Activated CD4-positive, alpha-beta T cell treated with anti-CD3 and anti-CD28 coated beads, Interleukin-10, Interleukin-2, amounts not matched to agents 100 ng/mL and 50 ng/mL, durations not matched to agents 16 hours and 8 hours (primary cell): Measurements from ENCODE around the gene ABCC1.

Experiments
- DNase-seq: peaks from one replicate; pipeline ENCODE4 v3.0.0-alpha.2; 2020

ABCC1 gene

GRCh38 chr16:15993946-15994665, 44.7 kb downstream of the ABCC1 start:
- no peak for DNase-seq

GRCh38 chr16:15996432-15997109, 47.2 kb downstream of the ABCC1 start:
- DNase-seq, result no peak

DNA sequence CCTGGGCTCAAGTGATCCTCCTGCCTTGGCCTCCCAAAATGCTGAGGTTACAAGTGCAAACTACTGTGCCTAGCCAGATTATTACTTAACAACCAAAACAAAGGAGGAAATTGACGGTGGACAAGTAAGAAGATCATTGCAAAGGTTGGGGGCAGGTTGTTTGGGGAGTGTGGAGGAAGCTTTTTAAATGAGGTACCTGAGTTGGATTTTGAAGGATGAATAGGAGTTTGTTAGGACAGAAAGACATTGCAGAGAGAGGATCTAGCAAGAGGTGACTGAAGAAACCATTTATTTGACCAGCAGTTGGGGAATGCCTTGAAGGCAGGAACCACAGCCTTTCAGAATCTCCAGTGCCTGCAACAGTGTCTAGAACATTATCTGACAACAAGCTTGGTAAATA, 51.3 kb downstream of the ABCC1 start:
- DNase-seq, result no peak

DNA sequence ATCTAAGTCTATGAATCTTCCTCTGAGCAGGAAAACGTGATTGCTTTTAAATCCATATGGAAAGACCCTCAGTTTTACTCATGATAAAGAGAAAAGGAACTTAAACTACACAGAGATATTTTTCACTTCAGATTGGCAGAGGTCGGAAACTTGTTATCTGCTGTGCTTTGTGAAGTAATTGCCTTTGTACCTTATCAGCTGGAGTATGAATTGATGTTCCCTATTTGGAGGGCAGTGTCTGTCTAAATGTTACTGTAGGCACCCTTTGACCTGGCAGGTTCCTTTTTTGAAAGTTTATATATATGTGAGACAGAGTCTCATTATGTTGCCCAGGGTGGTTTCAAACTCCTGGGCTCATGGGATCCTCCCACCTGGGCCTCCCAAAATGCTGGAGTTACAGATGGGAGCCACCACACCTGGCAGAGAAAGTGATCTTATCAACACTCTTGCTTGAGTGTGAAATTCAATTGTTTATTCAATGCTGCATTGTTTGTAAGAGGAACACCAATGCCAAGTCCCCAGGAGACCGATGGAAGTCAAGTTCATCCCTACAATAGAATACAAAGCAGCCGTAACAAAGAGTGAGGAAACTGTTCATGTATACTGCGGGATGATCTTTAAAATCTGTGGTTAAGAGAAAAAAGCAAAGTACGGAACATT, 52.3 kb downstream of the ABCC1 start:
- no peak for DNase-seq

DNA sequence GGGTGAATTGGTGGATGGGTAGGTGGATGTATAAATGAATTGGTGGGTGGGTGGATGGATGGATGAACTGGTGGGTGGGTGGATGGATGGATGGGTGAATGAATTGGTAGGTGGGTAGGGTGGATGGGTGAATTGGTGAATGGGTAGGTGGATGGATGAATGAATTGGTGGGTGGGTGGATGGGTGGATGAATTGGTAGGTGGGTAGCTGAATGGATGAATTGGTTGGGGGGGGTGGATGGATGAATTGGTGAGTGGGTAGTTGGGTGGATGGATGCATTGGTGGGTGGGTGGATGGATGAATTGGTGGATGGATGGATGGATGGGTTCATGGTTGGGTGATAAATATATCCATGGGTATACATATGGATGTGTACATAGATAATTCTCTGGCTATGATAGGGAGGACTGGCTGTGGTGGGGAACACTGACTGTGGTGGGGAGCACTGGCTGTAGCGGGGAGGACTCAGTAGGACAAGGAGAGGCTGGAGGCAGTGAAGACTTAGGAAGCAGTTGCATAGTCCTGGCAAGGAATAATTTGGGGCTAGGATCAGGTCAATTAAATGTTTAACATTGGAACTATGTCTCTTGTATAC, 54.4 kb downstream of the ABCC1 start:
- no peak for DNase-seq

GRCh38 chr16:16004314-16004749, 54.9 kb downstream of the ABCC1 start:
- no peak for DNase-seq

- no peak for DNase-seq
Observed at GRCh38 chr16:16005721-16006120, 56.3 kb downstream of the ABCC1 start.

- DNase-seq, result no peak
Observed at GRCh38 chr16:16006650-16007049, 57.2 kb downstream of the ABCC1 start.

DNA sequence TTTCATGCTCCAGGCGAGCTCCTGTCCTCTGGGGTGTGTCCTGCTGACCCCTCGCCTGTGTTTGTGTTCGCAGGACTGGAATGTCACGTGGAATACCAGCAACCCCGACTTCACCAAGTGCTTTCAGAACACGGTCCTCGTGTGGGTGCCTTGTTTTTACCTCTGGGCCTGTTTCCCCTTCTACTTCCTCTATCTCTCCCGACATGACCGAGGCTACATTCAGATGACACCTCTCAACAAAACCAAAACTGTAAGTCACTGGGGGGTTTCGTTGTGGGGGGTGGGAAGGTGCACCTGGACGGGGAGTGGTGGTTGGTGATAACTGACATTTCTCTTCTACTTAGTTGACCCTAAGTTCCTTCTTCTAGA, 58.3 kb downstream of the ABCC1 start:
- DNase-seq, result no peak

DNA sequence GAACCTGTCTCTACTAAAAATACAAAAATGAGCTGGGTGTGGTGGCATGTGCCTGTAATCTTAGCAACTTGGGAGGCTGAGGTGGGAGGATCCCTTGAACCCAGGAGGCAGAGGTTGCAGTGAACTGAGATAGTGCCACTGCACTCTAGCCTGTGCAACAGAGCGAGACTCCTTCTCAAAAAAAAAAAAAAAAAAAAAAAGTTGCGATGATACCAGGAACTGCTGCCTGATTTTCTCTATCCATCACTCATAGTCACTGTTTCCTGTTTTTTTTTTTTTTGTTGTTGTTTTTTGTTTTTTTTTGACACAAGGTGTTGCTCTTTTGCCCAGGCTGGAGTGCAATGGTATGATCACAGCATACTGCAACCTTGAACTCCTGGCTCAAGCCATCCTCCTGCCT, 59.2 kb downstream of the ABCC1 start:
- no peak for DNase-seq

DNA sequence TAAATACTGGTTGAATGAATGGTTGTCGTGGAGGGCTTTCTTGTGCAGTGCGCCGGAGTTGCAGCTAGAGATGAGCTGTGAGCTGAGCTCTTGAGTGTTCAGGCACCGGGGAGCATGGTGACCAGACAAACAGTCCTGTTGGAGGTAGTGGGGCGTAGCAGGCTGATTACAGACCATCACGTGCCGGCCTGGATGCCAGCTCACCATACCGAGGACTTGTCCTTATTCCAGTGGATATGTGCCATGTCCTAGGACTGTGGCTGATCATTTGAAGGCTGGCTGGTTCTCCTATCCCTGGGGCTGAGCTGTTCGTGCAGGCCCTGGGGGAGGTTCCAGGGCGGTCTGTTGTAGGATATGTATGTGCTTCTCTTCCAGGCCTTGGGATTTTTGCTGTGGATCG, 60.0 kb downstream of the ABCC1 start:
- DNase-seq, result no peak

- DNase-seq, result no peak
Observed at GRCh38 chr16:16010194-16010593, 60.8 kb downstream of the ABCC1 start.

GRCh38 chr16:16012144-16012543, 62.7 kb downstream of the ABCC1 start:
- no peak for DNase-seq

DNA sequence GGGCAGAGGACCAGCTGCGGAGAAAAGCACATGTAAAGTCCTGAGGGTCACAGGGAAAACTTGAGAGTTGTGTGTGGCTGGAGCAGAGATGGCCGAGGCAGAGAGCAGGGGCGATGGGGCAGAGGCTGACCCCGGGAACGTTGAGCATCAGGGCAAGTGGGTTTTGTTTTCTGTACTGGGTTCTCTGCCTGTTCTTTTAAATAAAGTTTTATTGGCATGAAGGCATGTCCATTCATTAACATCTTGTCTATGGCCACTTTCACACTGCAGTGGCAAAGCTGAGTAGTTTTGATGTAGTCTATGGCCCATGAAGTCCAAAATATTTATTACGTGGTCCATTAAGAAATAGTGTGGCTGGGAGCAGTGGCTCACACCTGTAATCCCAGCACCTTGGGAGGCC, 64.4 kb downstream of the ABCC1 start:
- DNase-seq, result no peak

DNA sequence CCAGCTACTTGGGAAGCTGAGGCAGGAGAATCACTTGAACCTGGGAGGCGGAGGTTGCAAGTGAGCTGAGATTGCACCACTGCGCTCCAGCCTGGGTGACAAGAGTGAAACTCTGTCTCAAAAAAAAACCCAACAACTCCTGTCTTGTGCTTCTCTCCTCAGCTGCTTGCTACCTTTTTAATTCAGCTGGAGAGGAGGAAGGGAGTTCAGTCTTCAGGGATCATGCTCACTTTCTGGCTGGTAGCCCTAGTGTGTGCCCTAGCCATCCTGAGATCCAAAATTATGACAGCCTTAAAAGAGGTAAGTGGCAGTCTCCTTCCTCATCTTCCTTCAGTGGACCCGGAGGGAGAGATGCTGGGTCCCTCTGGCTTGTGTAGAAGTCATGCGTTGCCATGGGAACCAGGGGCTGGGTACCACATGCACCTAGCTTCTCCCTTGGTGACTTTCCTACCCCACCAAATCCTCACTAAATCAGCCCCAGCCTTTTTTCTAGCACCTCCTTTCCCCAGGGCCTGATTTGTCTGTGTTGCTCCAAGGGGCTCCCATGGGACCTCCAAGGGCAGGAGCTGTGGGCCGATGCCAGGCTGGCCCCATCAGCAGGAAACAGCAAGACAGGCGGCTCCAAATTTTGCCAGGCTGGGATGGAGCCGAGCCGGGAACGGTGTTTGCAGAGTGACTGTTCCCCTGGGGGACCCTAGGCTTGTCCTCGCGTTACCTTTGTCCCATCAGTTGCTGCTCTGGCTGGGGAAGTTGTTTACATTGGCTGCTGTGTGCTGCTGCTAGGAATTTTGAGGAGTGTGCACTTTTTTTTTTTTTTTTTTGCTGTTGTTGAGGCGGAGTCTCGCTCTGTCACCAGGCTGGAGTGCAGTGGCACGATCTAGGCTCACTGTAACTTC, 65.2 kb downstream of the ABCC1 start:
- no peak for DNase-seq

GRCh38 chr16:16015849-16016248, 66.4 kb downstream of the ABCC1 start:
- no peak for DNase-seq

GRCh38 chr16:16016388-16016964, 67.1 kb downstream of the ABCC1 start:
- DNase-seq, result peak; percentile 20

DNA sequence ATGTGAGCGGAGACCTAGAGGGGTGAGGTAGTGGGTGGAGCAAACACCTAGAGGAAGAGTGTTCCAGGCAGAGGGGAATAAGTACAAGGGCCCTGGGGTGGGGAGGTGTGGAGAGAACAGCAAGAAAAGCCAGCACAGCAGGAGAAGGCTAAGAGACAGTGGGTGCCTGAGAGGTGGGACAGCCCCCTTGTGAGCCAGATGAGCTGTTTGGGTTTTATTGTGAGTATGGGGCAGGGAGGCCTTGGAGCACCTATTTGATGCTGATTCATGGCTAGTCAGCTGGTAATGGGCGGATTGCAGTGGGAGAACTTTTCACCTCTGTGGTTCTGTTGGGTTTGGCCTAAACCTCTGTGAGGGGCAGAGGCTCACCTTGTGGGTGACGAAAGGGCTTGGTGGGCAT, 68.4 kb downstream of the ABCC1 start:
- DNase-seq, result no peak

GRCh38 chr16:16018705-16019104, 69.3 kb downstream of the ABCC1 start:
- DNase-seq, result no peak

GRCh38 chr16:16019488-16019887, 70.1 kb downstream of the ABCC1 start:
- DNase-seq, result no peak

DNA sequence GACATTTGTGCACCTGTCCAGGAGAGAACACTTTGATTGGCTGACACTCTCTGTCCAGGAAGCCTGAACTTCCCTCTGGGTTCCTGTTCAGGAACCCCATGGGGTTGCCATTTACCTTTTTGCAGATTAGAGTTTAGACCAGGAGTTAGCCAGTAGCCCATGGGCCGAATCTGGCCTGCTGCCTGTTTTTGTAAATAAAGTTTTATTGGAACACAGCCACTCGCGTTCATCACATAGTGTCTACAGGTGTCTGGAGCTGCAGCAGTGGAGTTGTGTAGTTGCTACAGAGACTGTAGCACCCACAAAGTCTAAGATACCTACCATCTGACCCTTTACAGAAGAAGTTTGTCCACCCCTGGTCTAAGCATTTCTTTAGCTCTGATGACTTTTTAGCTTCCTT, 70.9 kb downstream of the ABCC1 start:
- no peak for DNase-seq

DNA sequence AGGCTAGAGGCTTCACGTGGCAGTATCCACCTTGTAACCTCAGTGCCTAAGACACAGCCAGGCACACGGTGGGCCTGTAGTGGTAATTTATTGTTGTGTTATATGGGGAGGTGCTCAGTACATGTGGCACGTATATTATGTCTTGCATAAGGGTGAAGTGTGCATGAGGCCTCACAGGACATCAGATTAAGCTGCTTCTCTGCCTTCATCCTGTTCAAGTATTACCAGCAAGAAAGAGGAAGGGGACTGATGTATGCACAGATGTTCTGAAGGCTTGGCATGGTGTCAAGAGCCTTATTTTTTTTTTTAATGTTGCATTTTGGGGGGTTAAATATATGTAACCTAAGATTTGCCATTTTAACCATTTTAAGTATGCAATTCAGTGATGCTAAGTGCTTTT, 71.6 kb downstream of the ABCC1 start:
- DNase-seq, result no peak

GRCh38 chr16:16021646-16021987, 72.2 kb downstream of the ABCC1 start:
- DNase-seq, result no peak
